Calu3 (cell line): Measurements from ENCODE around the gene CLNS1A. TPM values are rescaled to one million over a fixed set of nuclear protein-coding genes. Genes with fewer than 3 reads are reported as not detected.
"Not testable (repeated sequence)": the region's sequence is repeated elsewhere in the genome, so short reads cannot be mapped to it uniquely, and the experiment has no call there.

ENCODE experiments used
- BruUV-seq: library from RNA; stranded (reverse); fragments of 400-500 nt; replicated peaks from 2 replicates; lab custom pipeline; 2021; lab: Mats Ljungman, UMichigan
- CTCF ChIA-PET: fragments of 300-600 bp; sonication (Branson Sonifier 250); formaldehyde crosslinking; loops from one replicate; lab custom pipeline; 2022; ENCODE audit warnings: antibody characterized with exemption; lab: Charles Lee
- DNase-seq: peaks from one replicate; pipeline ENCODE4 v3.0.0; 2022
- H3K27ac Mint-ChIP-seq: one replicate; pipeline ENCODE4 v1.8.0; 2022; ENCODE audit warnings: mixed read lengths; ENCODE audit not compliant: unreplicated experiment
- H3K27me3 Mint-ChIP-seq: one replicate; pipeline ENCODE4 v1.8.0; 2022; ENCODE audit warnings: mixed read lengths; ENCODE audit not compliant: unreplicated experiment
- H3K36me3 Mint-ChIP-seq: one replicate; pipeline ENCODE4 v1.8.0; 2022; ENCODE audit warnings: mild to moderate bottlenecking, moderate library complexity, mixed read lengths; ENCODE audit not compliant: insufficient read depth, unreplicated experiment
- H3K4me1 Mint-ChIP-seq: one replicate; pipeline ENCODE4 v1.8.0; 2022; ENCODE audit warnings: mild to moderate bottlenecking, low read depth, mixed read lengths; ENCODE audit not compliant: unreplicated experiment
- H3K4me3 Mint-ChIP-seq: one replicate; pipeline ENCODE4 v1.8.0; 2022; ENCODE audit warnings: mild to moderate bottlenecking, low read depth, moderate library complexity, mixed read lengths; ENCODE audit not compliant: unreplicated experiment
- H3K9me3 Mint-ChIP-seq: one replicate; pipeline ENCODE4 v1.8.0; 2022; ENCODE audit warnings: low read depth, mixed read lengths; ENCODE audit not compliant: unreplicated experiment
- intact Hi-C: fragments of 100-400 bp; cut with micrococcal nuclease; formaldehyde crosslinking; loops from one replicate; pipeline ENCODE4 v1.10.0; 2022; ENCODE audit not compliant: unreplicated experiment
- total RNA-seq: library from RNA; stranded (reverse); gene quantifications from 2 replicates; pipeline ENCODE4 v1.2.3, GENCODE V29; 2022
- TF ChIP-seq, protein P1 (sequence below): fragments of 200-600 bp; IDR thresholded peaks from one replicate; pipeline ENCODE4 v1.8.0; 2022; ENCODE audit warnings: antibody characterized with exemption; ENCODE audit not compliant: unreplicated experiment

Gene CLNS1A
- total RNA-seq, 1 experiment from 2014 or later = 99.6 TPM

DNA sequence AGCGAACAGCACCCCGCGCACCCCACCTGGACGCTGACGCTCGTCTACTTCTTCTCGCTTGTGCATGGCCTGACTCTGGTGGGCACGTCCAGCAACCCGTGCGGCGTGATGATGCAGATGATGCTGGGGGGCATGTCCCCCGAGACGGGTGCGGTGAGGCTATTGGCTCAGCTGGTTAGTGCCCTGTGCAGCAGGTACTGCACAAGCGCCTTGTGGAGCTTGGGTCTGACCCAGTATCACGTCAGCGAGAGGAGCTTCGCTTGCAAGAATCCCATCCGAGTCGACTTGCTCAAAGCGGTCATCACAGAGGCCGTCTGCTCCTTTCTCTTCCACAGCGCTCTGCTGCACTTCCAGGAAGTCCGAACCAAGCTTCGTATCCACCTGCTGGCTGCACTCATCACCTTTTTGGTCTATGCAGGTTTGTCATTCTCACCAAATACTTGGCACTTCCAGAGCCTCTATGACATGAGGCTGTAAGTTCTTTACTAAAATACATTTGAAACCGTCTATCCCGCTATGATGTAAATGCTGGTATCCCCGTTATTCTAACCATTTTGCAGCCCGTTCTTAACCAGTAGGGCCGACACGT is 47.3 kb downstream of the CLNS1A start:
- Mint-ChIP-seq H3K27me3 (no peaks in the 10 kb centered on the region), H3K4me3 (peak overlapping the region; percentile 94), H3K27ac (peak overlapping the region; percentile 22), H3K36me3 (peaks cover 33% of the 10 kb centered on the region), H3K9me3 (no peaks in the 10 kb centered on the region), H3K4me1 (peaks cover 6% of the 10 kb centered on the region)
- peak; percentile 46 for DNase-seq
- no TSS peak for BruUV-seq
- CTCF ChIA-PET = interaction anchor here (0.5 to 1.2 kb wide), 4 partner anchors 11 to 610 kb away, joined by 3 to 4 read pairs (median 3); no protein-coding TSS in a partner anchor
- TF ChIP-seq, protein P1, sequence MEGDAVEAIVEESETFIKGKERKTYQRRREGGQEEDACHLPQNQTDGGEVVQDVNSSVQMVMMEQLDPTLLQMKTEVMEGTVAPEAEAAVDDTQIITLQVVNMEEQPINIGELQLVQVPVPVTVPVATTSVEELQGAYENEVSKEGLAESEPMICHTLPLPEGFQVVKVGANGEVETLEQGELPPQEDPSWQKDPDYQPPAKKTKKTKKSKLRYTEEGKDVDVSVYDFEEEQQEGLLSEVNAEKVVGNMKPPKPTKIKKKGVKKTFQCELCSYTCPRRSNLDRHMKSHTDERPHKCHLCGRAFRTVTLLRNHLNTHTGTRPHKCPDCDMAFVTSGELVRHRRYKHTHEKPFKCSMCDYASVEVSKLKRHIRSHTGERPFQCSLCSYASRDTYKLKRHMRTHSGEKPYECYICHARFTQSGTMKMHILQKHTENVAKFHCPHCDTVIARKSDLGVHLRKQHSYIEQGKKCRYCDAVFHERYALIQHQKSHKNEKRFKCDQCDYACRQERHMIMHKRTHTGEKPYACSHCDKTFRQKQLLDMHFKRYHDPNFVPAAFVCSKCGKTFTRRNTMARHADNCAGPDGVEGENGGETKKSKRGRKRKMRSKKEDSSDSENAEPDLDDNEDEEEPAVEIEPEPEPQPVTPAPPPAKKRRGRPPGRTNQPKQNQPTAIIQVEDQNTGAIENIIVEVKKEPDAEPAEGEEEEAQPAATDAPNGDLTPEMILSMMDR = no peak
- intact Hi-C loops = no loop called here

DNA sequence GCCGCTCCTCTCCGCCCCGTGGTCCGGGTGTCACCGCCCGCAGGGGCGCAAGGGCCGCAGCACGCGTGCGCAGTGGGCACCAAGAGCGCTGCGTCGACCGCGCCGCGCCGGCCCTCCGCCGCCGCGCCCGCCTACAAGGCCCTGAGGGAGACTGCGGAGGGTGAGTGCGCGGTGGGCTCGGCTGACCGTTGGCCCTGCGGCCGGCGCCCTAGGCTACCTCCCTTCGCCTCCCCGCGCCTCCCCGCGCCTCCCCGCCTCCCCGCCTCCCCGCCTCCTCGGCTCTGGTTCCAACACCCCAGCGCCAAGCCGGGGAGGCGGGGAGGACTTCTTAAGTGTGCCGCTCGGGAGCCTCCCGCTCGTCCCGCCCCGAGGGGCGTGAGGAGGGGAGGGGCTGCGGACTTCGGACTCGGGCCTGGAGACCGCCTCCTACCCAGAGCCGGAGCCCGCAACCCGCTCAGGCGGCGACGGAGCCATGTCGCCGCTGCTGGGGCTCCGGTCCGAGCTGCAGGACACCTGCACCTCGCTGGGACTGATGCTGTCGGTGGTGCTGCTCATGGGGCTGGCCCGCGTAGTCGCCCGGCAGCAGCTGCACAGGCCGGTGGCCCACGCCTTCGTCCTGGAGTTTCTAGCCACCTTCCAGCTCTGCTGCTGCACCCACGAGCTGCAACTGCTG is 47.9 kb downstream of the CLNS1A start, which contains the start of gene AQP11:
AQP11 (plus strand) TSS at position 433 of the 673 bp plus-strand sequence; CDS start at position 473, 40 bp downstream.
- no peaks in the 10 kb centered on the region for H3K9me3 Mint-ChIP-seq
- TF ChIP-seq, protein P1 = no peak
- CTCF ChIA-PET = interaction anchor here (0.6 to 1.2 kb wide), 5 partner anchors 11 to 143 kb away, joined by 3 to 7 read pairs (median 4); no protein-coding TSS in a partner anchor
- BruUV-seq = no TSS peak
- intact Hi-C loops = no loop called here
- H3K4me1 Mint-ChIP-seq = peaks cover 6% of the 10 kb centered on the region
- H3K36me3 Mint-ChIP-seq = peaks cover 37% of the 10 kb centered on the region
- H3K27ac Mint-ChIP-seq = peak within 1 kb of the TSS; percentile 79
- no peaks in the 10 kb centered on the region for H3K27me3 Mint-ChIP-seq
- DNase-seq = peak; percentile 89
- peak within 1 kb of the TSS; percentile 94 for H3K4me3 Mint-ChIP-seq

DNA sequence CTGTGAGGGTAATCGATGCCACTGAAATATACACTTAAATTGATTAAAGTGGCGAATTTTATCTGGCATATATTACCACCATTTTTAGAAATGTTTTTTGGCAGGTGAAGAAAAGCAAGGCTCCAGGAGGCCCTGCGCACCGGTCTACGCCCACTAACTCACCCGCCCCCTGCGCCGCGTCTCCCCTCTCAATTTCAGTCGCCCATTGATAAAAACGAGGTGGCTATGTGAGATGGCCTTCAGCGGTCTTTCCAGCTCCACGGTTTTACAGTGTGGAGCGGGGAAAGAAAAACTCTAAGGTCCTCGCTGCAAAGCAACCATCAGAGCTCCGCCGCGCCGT is 48.4 kb downstream of the CLNS1A start:
- H3K27me3 Mint-ChIP-seq = no peaks in the 10 kb centered on the region
- H3K27ac Mint-ChIP-seq = peak overlapping the region; percentile 79
- H3K36me3 Mint-ChIP-seq = peaks cover 37% of the 10 kb centered on the region
- intact Hi-C loops = no loop called here
- peak overlapping the region; percentile 94 for H3K4me3 Mint-ChIP-seq
- TF ChIP-seq, protein P1 = no peak
- no TSS peak for BruUV-seq
- H3K9me3 Mint-ChIP-seq = no peaks in the 10 kb centered on the region
- CTCF ChIA-PET = interaction anchor here (0.6 kb wide), 2 partner anchors 11 to 143 kb away, joined by 4 to 7 read pairs; no protein-coding TSS in a partner anchor
- H3K4me1 Mint-ChIP-seq = peaks cover 6% of the 10 kb centered on the region
- DNase-seq = no peak

DNA sequence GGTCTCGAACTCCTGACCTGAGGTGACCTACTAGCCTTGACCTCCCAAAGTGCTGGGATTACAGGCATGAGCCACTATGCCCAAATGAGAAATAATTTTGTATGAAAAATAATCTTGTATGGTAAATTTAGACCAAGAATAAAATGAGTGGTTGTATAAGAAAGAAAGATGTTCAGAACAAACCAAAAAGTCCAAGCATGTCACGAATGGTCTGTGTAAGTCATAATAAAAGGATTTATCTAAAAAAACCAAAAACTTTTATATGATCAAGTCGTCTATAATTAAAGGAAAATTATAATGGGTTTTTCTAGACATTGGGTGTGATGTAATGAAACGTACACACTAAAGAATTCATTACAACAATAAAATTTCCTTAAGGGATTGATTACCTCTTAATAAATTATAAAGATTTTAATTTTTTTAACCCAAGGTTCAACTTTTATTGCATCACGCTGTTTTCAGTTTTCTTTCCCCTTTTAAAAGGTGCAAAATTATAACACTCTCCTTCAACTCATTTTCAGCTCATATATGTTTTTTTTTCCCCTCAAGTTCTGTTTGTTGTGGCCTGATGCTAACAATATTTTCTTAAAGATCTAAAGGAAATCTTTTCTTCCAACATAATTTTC is 56.8 kb downstream of the CLNS1A start:
- Mint-ChIP-seq H3K36me3 (peaks cover 9% of the 10 kb centered on the region), H3K27ac (no peak overlapping the region), H3K27me3 (no peaks in the 10 kb centered on the region), H3K9me3 (no peaks in the 10 kb centered on the region), H3K4me3 (no peak overlapping the region), H3K4me1 (no peaks in the 10 kb centered on the region)
- BruUV-seq = no TSS peak
- intact Hi-C loops = no loop called here
- CTCF ChIA-PET = no interaction called here
- TF ChIP-seq, protein P1 = no peak
- no peak for DNase-seq

DNA sequence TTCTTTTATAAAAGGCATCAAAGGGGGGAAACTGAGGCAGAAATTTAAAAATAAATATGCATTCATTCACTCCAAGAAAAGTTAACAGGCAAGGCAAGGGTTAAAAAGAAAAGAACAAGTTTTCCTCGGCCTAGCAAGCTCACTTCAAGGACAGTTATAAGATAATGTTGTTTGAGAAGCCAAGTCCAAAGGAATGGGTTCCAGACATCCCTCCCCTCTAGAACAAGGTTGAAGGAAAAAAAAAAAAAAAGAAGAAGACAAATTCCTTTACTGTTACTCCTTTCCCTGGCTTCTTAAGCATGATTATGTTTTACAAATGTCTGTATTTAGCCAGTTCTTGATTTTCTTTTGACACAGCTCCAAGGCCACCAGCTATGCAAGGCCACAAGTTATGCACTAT is 62.2 kb downstream of the CLNS1A start:
- H3K4me3 Mint-ChIP-seq, H3K27me3 Mint-ChIP-seq, DNase-seq, H3K27ac Mint-ChIP-seq, CTCF ChIA-PET, intact Hi-C loops, H3K36me3 Mint-ChIP-seq, BruUV-seq, H3K9me3 Mint-ChIP-seq, H3K4me1 Mint-ChIP-seq: not testable (repeated sequence)

DNA sequence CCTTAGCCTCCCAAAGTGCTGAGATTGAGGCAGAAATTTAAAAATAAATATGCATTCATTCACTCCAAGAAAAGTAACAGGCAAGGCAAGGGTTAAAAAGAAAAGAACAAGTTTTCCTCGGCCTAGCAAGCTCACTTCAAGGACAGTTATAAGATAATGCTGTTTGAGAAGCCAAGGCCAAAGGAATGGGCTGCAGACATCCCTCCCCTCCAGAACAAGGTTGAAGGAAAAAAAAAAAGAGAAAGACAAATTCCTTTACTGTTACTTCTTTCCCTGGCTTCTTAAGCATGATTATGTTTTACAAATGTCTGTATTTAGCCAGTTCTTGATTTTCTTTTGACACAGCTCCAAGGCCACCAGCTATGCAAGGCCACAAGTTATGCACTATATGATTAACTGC is 66.7 kb downstream of the CLNS1A start:
- H3K36me3 Mint-ChIP-seq, intact Hi-C loops, BruUV-seq, H3K9me3 Mint-ChIP-seq, H3K4me3 Mint-ChIP-seq, H3K4me1 Mint-ChIP-seq, DNase-seq, H3K27me3 Mint-ChIP-seq, H3K27ac Mint-ChIP-seq: not testable (repeated sequence)
- CTCF ChIA-PET = interaction anchor here (0.6 to 0.7 kb wide), 2 partner anchors 24 to 535 kb away, joined by 4 to 5 read pairs; no protein-coding TSS in a partner anchor
